COLO668 (cell line): ENCODE measurements around the gene REXO5.

ENCODE experiments used
- DNase-seq: peaks from one replicate; lab custom pipeline; 2025; ENCODE audit not compliant: unreplicated experiment; lab: John Stamatoyannopoulos, UW

The REXO5 gene

DNA sequence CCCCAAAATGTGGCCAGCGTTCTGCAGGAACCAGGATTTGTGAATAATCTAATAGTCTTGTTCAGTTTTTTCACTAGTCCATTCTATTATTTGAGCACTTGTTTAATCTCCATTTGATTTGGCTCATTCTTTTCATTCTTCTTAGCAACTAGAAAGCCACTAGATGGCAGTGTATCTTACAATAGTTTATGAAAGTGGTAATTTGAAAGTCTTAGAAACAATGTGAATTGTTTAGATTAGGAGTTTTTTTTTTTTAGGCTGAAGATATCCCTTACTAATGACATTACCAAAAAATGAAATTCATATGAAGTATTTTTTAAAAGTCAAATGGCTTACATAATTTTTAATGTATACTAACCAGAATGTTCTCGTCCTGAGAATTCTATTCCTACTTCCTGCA lies 6.7 kb upstream of the REXO5 start:
- no peak for DNase-seq

DNA sequence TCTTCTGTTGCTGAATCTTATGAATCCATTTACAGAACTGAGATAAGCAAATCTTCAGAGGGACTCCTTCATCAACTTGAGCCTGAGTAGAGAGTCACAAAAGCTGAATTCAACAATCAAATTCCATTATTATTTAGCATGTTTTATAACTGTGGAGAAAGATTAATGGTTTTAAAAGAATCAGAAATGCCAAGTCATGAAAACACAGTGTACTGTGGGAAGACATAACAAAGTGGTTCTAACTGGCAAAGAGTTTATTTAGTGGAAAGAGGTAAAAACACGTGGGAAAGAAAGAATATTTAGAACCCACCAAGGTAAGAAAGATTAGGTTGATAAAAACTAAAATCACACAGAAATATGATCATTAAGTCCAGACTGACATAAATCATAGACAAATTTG lies 5.0 kb upstream of the REXO5 start:
- DNase-seq: no peak

DNA sequence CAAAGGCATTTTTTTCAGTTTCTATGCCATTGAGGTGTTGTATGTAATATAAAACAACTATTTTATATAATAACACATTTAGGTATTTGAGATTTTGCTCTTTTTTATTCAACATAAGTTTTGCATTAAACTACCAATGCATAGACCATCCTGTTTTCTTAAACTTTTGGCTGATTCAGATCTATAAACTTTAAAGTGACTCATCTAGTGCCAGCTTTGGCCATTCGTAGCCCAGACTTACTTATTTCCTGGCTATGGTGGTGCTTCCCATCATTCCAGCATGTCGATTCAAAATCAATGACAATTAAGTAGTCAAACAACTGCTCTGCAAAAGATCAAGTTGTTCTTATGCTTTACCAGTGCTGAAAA lies 3.2 kb upstream of the REXO5 start:
- no peak for DNase-seq

DNA sequence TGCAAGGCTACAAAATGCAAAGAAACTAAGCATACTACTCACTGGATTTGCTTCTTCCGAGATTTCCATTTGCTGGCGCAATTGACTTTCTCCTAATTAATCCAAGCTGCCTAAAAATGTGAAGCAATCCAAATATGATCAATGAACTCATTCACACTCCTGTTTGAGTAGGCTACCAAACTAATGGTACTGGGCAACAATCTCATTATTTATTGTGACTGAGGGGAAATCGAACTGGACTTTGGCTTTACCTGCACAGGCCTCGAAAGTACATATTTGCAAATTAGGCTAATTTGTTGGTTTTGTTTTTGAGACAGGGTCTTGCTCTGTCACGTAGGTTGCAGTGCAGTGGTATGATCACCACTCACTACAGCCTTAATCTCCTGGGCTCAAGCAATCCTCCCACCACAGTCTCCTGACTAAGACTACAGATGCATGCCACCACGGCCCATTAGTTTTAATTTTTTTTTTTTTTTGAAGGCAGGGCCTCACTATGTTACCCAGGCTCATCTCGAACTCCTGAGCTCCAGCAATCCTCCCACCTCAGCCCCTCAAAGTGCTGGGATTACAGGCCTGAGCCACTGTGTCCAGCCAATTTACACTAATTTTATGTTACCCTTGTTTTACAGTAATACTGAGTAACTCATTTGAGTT lies 2.6 kb upstream of the REXO5 start:
- no peak for DNase-seq

DNA sequence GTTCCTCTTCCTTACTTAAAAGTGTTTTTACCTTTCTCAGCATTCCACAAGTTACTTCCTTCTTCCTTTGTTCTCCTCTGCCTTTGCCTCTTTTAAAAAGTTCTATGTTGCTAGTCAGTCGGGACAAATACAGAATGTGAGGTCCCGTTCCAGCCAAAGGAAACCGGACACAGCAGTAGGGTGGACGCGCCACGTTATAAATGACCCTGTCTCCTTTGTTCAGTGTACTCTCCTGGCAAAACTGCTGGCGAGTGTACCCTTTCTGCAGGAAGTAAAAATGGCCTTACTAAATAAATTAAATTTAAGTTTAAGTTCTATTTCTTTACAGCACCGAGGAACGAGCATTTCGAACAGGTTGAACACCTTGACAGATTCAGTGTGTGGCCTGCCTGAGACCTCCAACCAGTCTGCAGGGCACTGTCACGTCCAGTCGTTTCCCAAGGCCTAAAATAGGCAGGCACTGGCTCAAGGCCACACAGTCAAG lies 601 bp upstream of the REXO5 start:
- peak; percentile 35 for DNase-seq

DNA sequence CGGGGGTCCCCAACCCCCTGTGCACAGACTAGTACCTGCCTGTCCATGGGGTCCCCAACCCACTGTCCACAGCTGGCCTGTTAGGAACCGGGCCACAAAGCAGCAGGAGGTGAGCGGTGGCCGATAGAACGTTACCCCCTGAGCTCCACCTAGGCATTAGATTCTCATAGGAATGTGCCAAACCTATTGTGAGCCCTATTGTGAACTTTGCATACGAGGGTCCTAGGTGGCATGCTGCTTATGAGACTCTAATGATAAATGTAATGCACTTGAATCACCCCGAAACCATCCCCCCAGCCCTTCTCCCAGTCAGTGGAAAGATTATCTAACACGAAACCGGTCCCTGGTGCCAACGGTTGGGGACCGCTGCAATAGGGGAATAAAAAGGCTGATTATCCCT lies 1.5 kb downstream of the REXO5 start:
- DNase-seq: no peak

DNA sequence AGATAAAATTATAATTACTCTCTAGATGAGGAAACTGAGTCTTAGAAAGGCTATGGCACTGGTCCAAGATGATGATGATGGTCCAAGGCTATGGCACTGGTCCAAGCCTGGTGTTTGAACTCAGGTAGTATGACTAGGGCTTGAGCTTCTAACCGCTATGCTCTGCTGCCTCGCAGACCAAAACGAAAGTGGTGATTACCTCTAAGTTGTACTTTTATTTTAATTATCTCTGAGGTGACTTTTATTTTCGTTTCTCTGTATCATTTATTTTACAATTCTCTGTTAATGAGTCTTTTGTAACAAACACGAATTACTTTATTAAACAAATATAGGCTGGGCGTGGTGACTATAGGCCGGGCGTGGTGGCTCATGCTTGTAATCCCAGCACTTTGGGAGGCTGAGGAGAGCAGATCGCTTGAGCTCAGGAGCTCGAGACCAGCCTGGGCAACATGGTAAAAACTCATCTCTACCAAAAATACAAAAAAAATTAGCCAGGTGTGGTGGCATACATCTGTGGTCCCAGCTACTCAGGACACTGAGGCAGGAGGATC lies 5.6 kb downstream of the REXO5 start:
- DNase-seq: no peak

DNA sequence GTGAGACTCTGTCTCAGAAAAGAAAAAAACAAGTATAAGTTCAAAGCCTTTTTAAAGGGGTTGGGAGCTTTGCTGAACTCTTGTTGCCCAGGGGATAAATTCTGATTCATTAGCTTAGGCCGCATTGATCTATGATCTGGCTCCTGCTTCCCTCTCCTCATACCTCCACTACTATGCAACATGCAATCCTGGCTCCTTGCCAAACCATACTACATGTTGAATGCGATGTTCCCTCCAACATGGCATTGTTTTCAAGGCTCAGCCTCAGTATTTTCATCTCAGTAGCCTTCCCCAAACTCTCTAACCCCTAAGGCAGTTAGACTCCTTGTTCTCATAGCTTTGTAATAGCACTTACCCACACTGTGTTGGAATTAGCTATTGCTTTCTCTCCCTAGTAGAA lies 6.2 kb downstream of the REXO5 start:
- no peak for DNase-seq

DNA sequence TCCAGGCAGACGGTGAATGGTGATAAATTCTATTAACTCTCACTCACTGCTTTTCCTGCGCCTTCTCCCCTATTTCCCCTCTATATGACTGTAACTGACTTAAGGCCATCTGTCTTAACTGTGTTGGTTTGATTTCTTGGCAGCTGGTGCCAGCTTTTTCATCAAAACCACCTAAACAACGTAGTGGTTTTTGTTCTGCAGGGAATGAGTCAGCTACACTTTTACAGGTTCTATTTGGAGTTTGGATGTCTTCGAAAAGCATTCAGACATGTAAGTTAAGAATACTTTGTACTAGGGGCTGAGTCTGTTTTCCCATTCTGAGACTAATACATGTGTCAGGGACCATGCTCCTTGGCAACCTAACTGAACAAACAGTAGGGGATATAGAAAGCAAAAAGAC lies 8.5 kb downstream of the REXO5 start:
- DNase-seq: no peak

DNA sequence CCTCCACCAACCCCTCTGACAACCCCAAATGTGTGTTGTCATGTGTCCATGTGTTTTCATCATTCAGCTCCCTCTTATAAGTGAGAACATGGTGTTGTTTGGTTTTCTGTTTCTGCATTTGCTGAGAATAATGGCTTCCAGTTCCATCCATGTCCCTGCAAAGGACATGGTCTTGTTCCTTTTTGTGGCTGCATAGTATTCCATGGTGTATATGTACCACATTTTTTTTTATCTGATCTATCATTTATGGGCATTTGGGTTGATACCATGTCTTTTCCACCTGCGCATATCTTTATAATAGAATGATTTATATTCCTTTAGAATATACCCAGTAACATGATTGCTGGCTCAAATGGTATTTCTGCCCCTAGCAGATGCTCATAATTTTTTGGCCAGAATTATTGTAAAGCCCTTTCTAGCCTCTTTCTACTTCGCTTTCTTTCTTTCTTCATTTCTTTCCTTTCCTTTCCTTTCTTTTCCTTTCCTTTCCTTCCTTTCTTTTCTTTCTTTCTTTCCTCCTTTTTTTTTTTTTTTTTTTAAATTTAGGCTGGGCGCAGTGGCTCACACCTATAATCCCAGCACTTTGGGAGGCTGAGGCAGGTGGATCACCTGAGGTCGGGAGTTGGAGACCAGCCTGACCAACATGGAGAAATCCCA lies 12.7 kb downstream of the REXO5 start:
- no peak for DNase-seq

DNA sequence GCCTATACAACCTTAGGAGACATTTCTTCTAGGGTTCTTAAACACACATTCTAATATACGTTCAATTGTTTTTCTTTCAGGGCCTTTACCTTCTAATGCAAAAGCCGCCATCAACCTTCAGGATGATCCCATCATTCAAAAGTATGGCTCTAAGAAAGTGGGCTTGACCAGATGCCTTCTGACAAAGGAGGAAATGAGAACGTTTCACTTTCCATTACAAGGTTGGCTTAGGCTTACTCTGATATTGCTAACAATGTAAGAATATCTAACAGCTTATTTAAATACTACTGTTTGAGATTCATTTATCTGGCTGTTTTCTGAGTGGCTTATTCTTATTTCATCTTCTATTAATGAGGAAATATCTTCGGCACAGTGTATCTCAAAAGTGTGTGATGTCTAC lies 15.4 kb downstream of the REXO5 start:
- DNase-seq: no peak

DNA sequence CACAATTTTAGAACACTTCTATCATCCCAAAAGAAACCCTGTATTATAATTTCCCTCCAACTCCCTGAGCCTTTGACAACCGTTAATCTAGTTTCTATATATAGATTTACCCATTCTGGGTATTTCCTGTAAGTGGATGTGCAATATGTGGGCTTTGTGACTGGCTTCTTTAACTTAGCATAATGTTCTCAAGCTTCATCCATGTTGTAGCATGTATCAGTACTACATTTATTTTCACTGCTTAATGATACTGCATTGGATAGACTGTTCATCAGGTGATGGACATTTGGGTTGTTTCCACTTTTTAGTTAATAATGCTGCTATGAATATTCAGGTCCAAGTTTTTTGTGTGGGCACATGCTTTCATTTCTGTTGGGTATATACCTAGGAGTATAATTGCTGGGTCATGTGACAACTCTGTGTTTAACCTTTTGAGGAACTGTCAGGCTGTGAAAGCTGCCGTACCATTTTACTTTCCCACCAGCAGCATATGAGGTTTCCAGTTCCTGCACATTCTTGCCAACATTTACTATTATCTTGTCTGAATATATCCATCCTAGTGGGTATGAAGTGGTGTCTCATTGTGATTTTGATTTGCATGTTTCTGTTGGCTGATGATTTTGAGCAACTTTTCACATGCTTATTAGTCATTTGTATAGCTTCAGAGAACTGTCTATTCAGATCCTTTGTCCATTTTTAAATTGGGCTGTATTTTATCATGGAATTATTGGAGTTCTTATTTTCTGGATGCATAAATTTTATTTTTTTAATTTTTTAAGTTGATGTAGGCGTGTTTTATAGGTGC lies 16.4 kb downstream of the REXO5 start:
- DNase-seq: no peak

DNA sequence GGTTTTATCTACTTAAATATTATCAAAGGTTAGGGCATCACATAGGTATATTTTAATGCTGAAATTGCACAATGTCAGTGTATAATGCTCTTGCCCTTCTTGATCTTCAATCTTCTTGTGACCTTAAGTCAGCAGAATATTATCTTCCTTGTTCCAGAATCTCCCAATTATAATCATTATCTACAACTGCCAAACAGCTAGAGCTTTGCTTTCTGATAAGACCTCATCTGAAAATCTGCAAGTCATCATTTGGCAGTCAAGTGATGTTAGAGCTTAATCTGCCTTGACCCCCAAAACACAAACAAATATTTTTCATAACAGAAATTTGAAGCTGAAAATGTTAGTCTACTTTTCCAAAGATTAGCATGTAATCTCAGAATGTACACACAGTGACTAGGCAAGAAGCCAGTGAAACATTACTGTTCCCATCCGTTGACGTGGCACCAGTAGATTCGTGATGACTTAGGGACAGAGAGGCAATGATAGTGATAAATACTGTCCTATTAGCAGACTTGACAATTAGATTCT lies 19.8 kb downstream of the REXO5 start:
- no peak for DNase-seq

DNA sequence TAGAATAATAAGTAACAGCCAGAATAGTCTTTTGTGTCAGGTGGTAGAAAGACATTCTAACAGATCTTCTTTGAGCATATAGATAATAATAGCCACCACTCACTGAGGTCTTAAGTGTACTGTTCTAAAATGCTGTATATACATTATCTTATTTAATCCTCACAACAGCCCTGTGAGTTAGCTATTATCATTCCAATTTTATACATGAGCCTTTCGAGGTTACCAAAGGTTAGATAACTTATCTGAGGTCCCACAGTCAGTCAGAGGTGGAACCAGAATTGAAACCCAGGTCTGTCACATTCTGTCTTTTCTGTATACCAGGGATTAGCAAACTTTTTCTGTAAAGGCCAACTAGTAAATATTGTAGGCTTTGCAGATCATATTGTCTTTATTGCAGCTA lies 23.2 kb downstream of the REXO5 start:
- DNase-seq: no peak

DNA sequence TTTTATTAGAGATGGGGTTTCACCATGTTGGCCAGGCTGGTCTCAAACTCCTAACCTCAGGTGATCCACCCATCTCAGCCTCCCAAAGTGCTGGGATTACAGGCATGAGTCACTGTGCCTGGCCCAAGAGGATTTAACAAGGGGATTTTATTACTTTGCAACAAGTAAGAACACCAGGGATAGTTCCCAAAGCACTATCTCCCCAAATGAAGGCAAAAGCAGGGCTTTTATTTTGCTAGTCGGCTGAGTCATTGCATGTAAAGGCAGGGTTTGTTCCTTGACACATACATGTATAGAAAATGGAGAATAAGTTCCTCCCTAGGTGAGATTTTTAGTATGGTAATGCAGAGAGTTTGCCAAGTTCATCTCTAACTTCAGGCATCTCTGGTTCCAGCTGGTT lies 24.0 kb downstream of the REXO5 start:
- no peak for DNase-seq

DNA sequence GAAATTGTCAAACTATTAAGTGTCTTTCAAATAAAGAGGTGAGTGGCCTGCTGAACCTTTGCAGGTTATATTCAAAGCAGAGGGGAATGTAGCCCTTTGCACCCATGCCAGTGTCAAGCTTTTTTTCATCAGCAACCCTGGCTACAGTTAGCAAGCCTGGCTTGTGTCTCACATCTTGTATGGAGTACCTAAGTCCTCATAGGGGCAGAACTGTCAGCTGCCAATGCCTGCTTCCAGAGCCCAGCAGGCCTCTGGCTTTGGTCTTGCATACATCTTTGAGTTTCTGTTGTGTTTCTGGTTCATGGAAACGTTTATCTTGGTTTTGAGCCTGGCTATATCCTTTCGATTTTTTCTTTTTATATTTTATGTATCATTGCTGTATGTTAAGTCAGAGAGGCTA lies 26.8 kb downstream of the REXO5 start:
- DNase-seq: no peak

DNA sequence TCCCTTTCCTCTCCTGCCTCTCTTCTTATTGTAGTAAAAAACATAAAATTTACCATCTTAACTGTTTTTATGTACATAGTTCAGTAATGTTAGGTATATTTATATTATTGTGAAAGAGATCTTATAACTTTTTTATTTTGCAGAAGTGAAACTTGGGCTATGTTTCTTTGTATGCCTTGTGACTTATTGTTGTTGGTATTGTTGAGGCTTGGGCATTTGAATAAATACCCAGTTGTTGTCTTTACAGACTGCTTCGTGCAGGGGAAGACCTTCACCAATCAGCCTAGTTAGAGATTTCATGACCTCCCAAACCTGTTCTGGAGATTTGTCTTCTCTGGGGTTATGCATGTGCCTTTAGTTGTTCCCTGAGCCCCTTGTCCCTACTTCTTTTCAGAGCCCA lies 31.9 kb downstream of the REXO5 start:
- no peak for DNase-seq

DNA sequence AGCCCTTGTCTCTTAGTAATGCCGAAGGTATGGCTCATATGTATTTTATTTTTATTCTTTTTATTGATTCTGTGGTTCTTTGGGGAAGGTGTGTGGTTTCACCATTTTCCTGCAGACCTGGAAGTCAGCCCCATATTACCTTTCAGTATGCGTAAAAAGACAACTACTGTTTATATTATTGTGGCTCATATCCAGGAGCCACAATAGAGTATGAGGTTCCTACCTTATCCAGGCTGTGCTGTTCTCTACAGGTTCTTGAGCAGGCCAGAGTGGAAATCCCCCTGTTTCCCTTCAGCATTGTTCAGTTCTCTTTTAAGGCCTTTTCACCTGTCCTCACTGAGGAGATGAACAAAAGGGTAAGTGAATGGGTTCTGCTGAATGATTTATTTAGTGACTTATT lies 33.2 kb downstream of the REXO5 start:
- DNase-seq: no peak

DNA sequence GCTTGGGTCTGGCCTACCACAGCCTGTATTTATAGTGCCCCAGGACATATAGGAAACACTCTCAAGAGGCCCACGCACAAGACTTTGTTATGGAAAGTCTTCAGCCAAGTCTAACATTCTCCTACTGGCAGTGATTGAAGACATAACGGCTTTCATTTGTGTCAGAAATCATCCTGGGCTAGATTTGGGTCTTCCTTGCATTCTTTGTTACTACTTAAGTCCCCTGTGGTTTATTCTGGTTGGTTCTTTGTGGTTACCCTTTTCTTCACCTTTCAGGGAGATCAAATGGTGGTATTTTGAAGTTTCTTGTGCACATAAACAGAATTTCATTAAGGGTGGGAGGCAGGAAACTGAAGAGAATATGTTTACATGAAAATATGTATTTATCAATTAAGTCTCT lies 37.7 kb downstream of the REXO5 start:
- no peak for DNase-seq

DNA sequence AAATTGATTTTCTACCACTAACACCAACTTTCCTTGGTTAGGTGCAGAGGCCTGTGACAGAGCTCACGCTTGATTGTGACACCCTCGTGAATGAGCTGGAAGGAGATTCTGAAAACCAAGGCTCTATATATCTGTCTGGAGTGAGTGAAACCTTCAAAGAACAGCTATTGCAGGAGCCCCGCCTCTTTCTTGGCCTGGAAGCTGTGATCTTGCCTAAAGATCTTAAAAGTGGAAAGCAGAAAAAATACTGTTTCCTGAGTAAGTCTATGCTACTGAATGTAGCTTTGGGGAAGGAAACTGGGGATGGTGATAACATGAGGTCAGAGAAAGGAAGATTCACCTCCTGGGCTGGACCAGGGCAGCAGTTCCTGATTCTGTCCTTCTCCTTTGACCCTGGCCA lies 38.3 kb downstream of the REXO5 start:
- DNase-seq: no peak

DNA sequence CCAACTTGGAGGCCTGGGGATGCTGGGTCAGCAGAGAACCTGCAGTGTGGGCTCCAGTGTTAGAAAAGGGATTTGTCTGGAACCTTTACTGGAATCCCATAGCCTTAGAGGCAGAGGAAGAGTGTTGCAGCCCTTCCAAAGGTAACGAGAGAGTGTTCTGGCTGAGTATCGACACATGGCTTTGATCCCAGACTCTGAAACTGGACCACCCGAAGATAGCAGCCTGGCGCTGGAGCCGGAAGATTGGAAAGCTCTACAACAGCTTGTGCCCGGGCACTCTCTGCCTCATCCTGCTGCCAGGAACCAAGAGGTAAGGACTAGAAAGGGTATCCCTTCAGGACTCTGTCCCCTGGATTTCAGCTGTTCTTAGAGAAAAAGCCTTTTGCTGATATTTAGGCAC lies 39.7 kb downstream of the REXO5 start:
- DNase-seq: no peak

DNA sequence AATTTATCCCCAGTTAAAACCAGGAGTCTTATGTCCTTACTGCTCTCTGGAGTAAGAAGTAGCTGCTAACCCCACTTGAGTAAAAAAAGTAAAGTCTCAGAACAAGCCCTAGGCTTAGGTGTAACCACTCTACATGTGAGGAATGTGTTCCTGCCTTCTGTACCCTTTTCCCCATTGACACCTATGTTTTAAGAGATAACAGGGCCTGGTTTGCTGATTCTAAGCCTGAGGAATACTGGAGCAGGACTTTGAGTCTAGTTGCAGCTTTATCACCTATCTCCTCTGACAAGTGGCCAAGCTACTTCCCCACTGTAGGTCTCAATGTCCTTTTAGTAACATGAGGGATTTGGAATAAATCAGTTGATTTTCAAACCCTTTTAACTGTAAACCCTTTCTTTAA lies 40.2 kb downstream of the REXO5 start:
- no peak for DNase-seq
